HepG2 (cell line): ENCODE data around the gene TNNI2. TPM values are rescaled to one million over a fixed set of nuclear protein-coding genes. Genes with fewer than 3 reads are reported as not detected.

Experiments used
- ATAC-seq: fragments of 200-7000 bp; cut with Tn5 transposase; 3 replicates; pipeline ENCODE4 v1.9.1; 2020; ENCODE audit warnings: mild to moderate bottlenecking, moderate library complexity
- BruUV-seq: library from RNA; stranded (reverse); fragments of 400-500 nt; replicated peaks from 2 replicates; lab custom pipeline; 2021; lab: Mats Ljungman, UMichigan
- CTCF ChIA-PET: fragments of 300-600 bp; formaldehyde crosslinking; extraction: SDS; loops from one replicate; lab custom pipeline; 2021; ENCODE audit warnings: low total read pairs, inconsistent platforms, low intra/inter-chr PET ratio; lab: Yijun Ruan, JAX
- POLR2A ChIA-PET: fragments of 350-600 bp; sonication (Branson Sonifier 250); formaldehyde crosslinking; loops from one replicate; lab custom pipeline; 2020; ENCODE audit warnings: antibody characterized with exemption, inconsistent platforms; lab: Yijun Ruan, JAX
- DNase-seq: peaks from one replicate; pipeline ENCODE4 v3.0.0-alpha.2; 2015; ENCODE audit warnings: low spot score
- FAIRE-seq: peaks from 3 replicates; lab custom pipeline; 2011; peaks lifted over from hg19 to GRCh38; lab: Jason Lieb, UNC
- H2AFZ ChIP-seq: one replicate; pipeline ENCODE4 v1.6.1; 2011; ENCODE audit warnings: low read length, inconsistent platforms
- H3K27ac ChIP-seq: fragments of 300-600 bp; 3 replicates; pipeline ENCODE4 v1.8.0; 2011; ENCODE audit warnings: mixed run types, mild to moderate bottlenecking, mixed read lengths, low read length, inconsistent platforms; ENCODE audit not compliant: insufficient read depth; ENCODE audit errors: extremely low read length
- H3K27me3 ChIP-seq, 2 experiments: fragments of 200-600 bp in 1 of 2; 2 replicates in 1 of 2; 3 replicates in 1 of 2; pipeline versions ENCODE4 v1.6.0 to v1.8.0; 2011; ENCODE audit warnings: low read length in 2 of 2, mild to moderate bottlenecking in 2 of 2, moderate library complexity in 2 of 2, inconsistent platforms in 1 of 2; ENCODE audit not compliant: insufficient read depth in 2 of 2, control insufficient read depth in 1 of 2
- H3K36me3 ChIP-seq, 2 experiments: fragments of 200-600 bp in 1 of 2; replicated peaks in 1 of 2; 2 replicates in 1 of 2; 3 replicates in 1 of 2; pipeline versions ENCODE4 v1.5.1 to v1.8.0; 2011; ENCODE audit warnings: low read length in 2 of 2, inconsistent platforms in 1 of 2; ENCODE audit not compliant: insufficient read depth in 2 of 2, control insufficient read depth in 1 of 2
- H3K4me1 ChIP-seq: 2 replicates; pipeline ENCODE4 v1.5.1; 2012; ENCODE audit warnings: low read length, inconsistent platforms; ENCODE audit not compliant: insufficient read depth
- H3K4me2 ChIP-seq: 2 replicates; pipeline ENCODE4 v1.6.0; 2011; ENCODE audit warnings: low read depth, low read length, inconsistent platforms
- H3K4me3 ChIP-seq, 3 experiments: fragments of 200-600 bp in 1 of 3; sonication (generic), shearing (Covaris generic) in 1 of 3; replicated peaks in 1 of 3; 2 replicates each; pipeline ENCODE4 v1.5.1; 2011 to 2016; ENCODE audit warnings: low read length in 3 of 3, inconsistent platforms in 2 of 3, low read depth in 2 of 3, mild to moderate bottlenecking in 2 of 3, control low read depth in 1 of 3, mixed read lengths in 1 of 3; ENCODE audit not compliant: insufficient read depth in 1 of 3
- H3K79me2 ChIP-seq: one replicate; pipeline ENCODE4 v1.6.1; 2011; ENCODE audit warnings: low read length, inconsistent platforms; ENCODE audit not compliant: insufficient read depth
- H3K9ac ChIP-seq: 2 replicates; pipeline ENCODE4 v1.6.0; 2011; ENCODE audit warnings: mild to moderate bottlenecking, low read depth, low read length, inconsistent platforms; ENCODE audit not compliant: insufficient read depth
- H3K9me3 ChIP-seq: 2 replicates; pipeline ENCODE4 v1.5.1; 2012; ENCODE audit warnings: mild to moderate bottlenecking, low read length
- H4K20me1 ChIP-seq: 2 replicates; pipeline ENCODE4 v1.6.0; 2011; ENCODE audit warnings: inconsistent platforms, mild to moderate bottlenecking, low read length, moderate library complexity; ENCODE audit not compliant: insufficient read depth
- ARNT2 ChIP-seq: sonication (generic); formaldehyde crosslinking; IDR thresholded peaks from 2 replicates; pipeline ENCODE4 v1.8.0; 2022; ENCODE audit warnings: mild to moderate bottlenecking, low read depth, missing genetic modification reagents, moderate library complexity
- CC2D1A ChIP-seq: sonication (generic); formaldehyde crosslinking; IDR thresholded peaks from 2 replicates; pipeline ENCODE4 v1.8.1; 2023; ENCODE audit warnings: mild to moderate bottlenecking, missing genetic modification reagents
- ELF3 ChIP-seq: IDR thresholded peaks from 2 replicates; pipeline ENCODE4 v1.6.1; 2016; ENCODE audit warnings: missing genetic modification reagents, missing compliant biosample characterization
- EZH2 ChIP-seq: conservative IDR thresholded peaks from 2 replicates; pipeline ENCODE4 v1.6.1; 2012; ENCODE audit warnings: mild to moderate bottlenecking, low read depth, low read length, moderate library complexity
- ISX ChIP-seq: sonication (generic); formaldehyde crosslinking; conservative IDR thresholded peaks from 2 replicates; pipeline ENCODE4 v1.5.0; 2020; ENCODE audit warnings: missing genetic modification reagents
- MIER2 ChIP-seq: IDR thresholded peaks from 2 replicates; pipeline ENCODE4 v1.6.1; 2016; ENCODE audit warnings: missing biosample characterization, missing genetic modification reagents
- MXI1 ChIP-seq: IDR thresholded peaks from 3 replicates; pipeline ENCODE4 v1.6.1; 2012; ENCODE audit warnings: low read depth, low read length, inconsistent platforms, borderline replicate concordance
- NFIB ChIP-seq: sonication (generic); formaldehyde crosslinking; IDR thresholded peaks from 2 replicates; pipeline ENCODE4 v1.9.0; 2021; ENCODE audit warnings: missing genetic modification reagents, mild to moderate bottlenecking, borderline replicate concordance
- SMAD3 ChIP-seq: sonication (generic); formaldehyde crosslinking; IDR thresholded peaks from 2 replicates; pipeline ENCODE4 v1.4.0; 2020; ENCODE audit warnings: missing genetic modification reagents
- TCF7L2 ChIP-seq: IDR thresholded peaks from 2 replicates; pipeline ENCODE4 v1.6.1; 2011; ENCODE audit warnings: mild to moderate bottlenecking, low read depth, low read length, moderate library complexity
- ZFP41 ChIP-seq: sonication (generic); formaldehyde crosslinking; IDR thresholded peaks from 2 replicates; pipeline ENCODE4 v1.4.0; 2020; ENCODE audit warnings: mild to moderate bottlenecking, missing genetic modification reagents, borderline replicate concordance
- ZNF34 ChIP-seq: sonication (generic); formaldehyde crosslinking; IDR thresholded peaks from 2 replicates; pipeline ENCODE4 v1.4.0; 2020; ENCODE audit warnings: mild to moderate bottlenecking, missing genetic modification reagents, borderline replicate concordance
- ZNF615 ChIP-seq: sonication (generic); formaldehyde crosslinking; IDR thresholded peaks from 2 replicates; pipeline ENCODE4 v1.5.0; 2020; ENCODE audit warnings: mild to moderate bottlenecking, missing genetic modification reagents, borderline replicate concordance
- ZNF792 ChIP-seq: IDR thresholded peaks from 2 replicates; pipeline ENCODE4 v1.6.1; 2016
- ZNF839 ChIP-seq: sonication (generic); formaldehyde crosslinking; IDR thresholded peaks from 2 replicates; pipeline ENCODE4 v1.4.0; 2020; ENCODE audit warnings: missing genetic modification reagents, mild to moderate bottlenecking, borderline replicate concordance
- WGBS: methylation state at CpG from one replicate; pipeline ENCODE4 v1.1.6; 2017; ENCODE audit warnings: low lambda C conversion rate; 5-methylcytosine and 5-hydroxymethylcytosine counted together
- in situ Hi-C: cut with HindIII; loops from 2 replicates; pipeline ENCODE4 v1.10.0; 2017; ENCODE audit warnings: low pct_unique_long_range_greater_than_20kb; ENCODE audit not compliant: extremely low pct_ligation_motif_present
- intact Hi-C: fragments of 100-400 bp; cut with micrococcal nuclease; formaldehyde crosslinking; loops from one replicate; pipeline ENCODE4 v1.10.0; 2022; ENCODE audit not compliant: unreplicated experiment
- polyA plus RNA-seq, 8 experiments: library from polyadenylated mRNA; depleted of rRNA in 3 of 8; stranded (reverse) in 7 of 8; unstranded in 1 of 8; fragments of >200 nt; fragmentation: Illumina TruSeq in 4 of 8; extraction: Trizol in 4 of 8; gene quantifications; 2 replicates each; pipeline versions ENCODE4 v1.2.1 to v1.2.3, GENCODE V29; 2011 to 2016; ENCODE audit warnings: low read depth in 4 of 8, missing spikeins in 1 of 8, mixed read lengths in 1 of 8; ENCODE audit not compliant: insufficient read depth in 1 of 8
- total RNA-seq, 5 experiments: library from RNA; depleted of rRNA; stranded (reverse); fragments of >200 nt; fragmentation: Illumina TruSeq; extraction: Trizol; gene quantifications; 2 replicates each; pipeline ENCODE4 v1.2.3, GENCODE V29; 2016; ENCODE audit warnings: low read depth in 1 of 5
- TF ChIP-seq, protein P1 (sequence below): sonication (generic); formaldehyde crosslinking; IDR thresholded peaks from 2 replicates; pipeline ENCODE4 v1.5.0; 2020; ENCODE audit warnings: mild to moderate bottlenecking, missing genetic modification reagents
- TF ChIP-seq, protein P2 (sequence below): sonication (generic); formaldehyde crosslinking; IDR thresholded peaks from 2 replicates; pipeline ENCODE4 v1.8.1; 2023; ENCODE audit warnings: mild to moderate bottlenecking, inconsistent platforms, moderate library complexity, missing genetic modification reagents, borderline replicate concordance

TNNI2 gene
- total and polyA plus RNA-seq, 2 of the 13 experiments (the other 11 are each of a cell fraction or from before 2014, with no cell fraction given): 7.2 to 12.0 TPM

- 0% methylated on average over 5 of the region's 34 CpGs for WGBS
- no peaks in the 10 kb centered on the region for H3K9me3 ChIP-seq
- no peak overlapping the region for H3K4me2 ChIP-seq
- no peaks in the 10 kb centered on the region for H3K4me1 ChIP-seq
- FAIRE-seq: no peak
- no peak overlapping the region for H3K4me3 ChIP-seq
- no peak; the same call in 2 of the 3 replicates for ATAC-seq
- H3K27me3 ChIP-seq: peaks cover 15 to 55% of the 10 kb centered on the region in 2 experiments
- no TSS peak for BruUV-seq
- no peaks in the 10 kb centered on the region for H3K36me3 ChIP-seq
- TF ChIP-seq ZNF34: no peak
- TF ChIP-seq TCF7L2: no peak
- TF ChIP-seq ZFP41: no peak
- TF ChIP-seq ARNT2 (CRISPR knock-in tag): no peak
- no peak for TF ChIP-seq EZH2
- no peak for TF ChIP-seq ZNF792 (CRISPR knock-in tag)
- no peak for TF ChIP-seq CC2D1A
- TF ChIP-seq NFIB (CRISPR knock-in tag): no peak
- no peak for TF ChIP-seq ISX
- TF ChIP-seq, protein P1, sequence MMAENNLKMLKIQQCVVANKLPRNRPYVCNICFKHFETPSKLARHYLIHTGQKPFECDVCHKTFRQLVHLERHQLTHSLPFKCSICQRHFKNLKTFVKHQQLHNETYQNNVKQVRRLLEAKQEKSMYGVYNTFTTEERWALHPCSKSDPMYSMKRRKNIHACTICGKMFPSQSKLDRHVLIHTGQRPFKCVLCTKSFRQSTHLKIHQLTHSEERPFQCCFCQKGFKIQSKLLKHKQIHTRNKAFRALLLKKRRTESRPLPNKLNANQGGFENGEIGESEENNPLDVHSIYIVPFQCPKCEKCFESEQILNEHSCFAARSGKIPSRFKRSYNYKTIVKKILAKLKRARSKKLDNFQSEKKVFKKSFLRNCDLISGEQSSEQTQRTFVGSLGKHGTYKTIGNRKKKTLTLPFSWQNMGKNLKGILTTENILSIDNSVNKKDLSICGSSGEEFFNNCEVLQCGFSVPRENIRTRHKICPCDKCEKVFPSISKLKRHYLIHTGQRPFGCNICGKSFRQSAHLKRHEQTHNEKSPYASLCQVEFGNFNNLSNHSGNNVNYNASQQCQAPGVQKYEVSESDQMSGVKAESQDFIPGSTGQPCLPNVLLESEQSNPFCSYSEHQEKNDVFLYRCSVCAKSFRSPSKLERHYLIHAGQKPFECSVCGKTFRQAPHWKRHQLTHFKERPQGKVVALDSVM (CRISPR knock-in tag): no peak
- TF ChIP-seq MIER2 (CRISPR knock-in tag): no peak
- no peak for TF ChIP-seq MXI1
- no peak for TF ChIP-seq ELF3 (CRISPR knock-in tag)
- no peak for TF ChIP-seq ZNF615 (CRISPR knock-in tag)
- TF ChIP-seq ZNF839 (CRISPR knock-in tag): no peak
- TF ChIP-seq, protein P2, sequence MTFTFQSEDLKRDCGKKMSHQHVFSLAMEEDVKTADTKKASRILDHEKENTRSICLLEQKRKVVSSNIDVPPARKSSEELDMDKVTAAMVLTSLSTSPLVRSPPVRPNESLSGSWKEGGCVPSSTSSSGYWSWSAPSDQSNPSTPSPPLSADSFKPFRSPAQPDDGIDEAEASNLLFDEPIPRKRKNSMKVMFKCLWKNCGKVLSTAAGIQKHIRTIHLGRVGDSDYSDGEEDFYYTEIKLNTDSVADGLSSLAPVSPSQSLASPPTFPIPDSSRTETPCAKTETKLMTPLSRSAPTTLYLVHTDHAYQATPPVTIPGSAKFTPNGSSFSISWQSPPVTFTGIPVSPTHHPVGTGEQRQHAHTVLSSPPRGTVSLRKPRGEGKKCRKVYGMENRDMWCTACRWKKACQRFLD: no peak
- TF ChIP-seq SMAD3: no peak
- in situ Hi-C loops (no loop called here), intact Hi-C loops (no loop called here)
- no peaks in the 10 kb centered on the region for H4K20me1 ChIP-seq
- H3K27ac ChIP-seq: no peak overlapping the region
- H3K79me2 ChIP-seq: no peaks in the 10 kb centered on the region
- DNase-seq: no peak
- no peak overlapping the region for H3K9ac ChIP-seq
- no peak overlapping the region for H2AFZ ChIP-seq
- POLR2A ChIA-PET: no interaction called here
- CTCF ChIA-PET: no interaction called here
These were observed 50.6 kb downstream of the TNNI2 start for GRCh38 chr11:1889224-1889930.
